GM19455 (cell line): ENCODE measurements around the gene FAM13B.
"Not testable (repeated sequence)": the region's sequence is repeated elsewhere in the genome, so short reads cannot be mapped to it uniquely, and the experiment has no call there.

Experiments
- ATAC-seq: cut with Tn5 transposase; IDR thresholded peaks from one replicate; pipeline ENCODE4 v1.9.1; 2021; ENCODE audit not compliant: unreplicated experiment

Gene FAM13B

DNA sequence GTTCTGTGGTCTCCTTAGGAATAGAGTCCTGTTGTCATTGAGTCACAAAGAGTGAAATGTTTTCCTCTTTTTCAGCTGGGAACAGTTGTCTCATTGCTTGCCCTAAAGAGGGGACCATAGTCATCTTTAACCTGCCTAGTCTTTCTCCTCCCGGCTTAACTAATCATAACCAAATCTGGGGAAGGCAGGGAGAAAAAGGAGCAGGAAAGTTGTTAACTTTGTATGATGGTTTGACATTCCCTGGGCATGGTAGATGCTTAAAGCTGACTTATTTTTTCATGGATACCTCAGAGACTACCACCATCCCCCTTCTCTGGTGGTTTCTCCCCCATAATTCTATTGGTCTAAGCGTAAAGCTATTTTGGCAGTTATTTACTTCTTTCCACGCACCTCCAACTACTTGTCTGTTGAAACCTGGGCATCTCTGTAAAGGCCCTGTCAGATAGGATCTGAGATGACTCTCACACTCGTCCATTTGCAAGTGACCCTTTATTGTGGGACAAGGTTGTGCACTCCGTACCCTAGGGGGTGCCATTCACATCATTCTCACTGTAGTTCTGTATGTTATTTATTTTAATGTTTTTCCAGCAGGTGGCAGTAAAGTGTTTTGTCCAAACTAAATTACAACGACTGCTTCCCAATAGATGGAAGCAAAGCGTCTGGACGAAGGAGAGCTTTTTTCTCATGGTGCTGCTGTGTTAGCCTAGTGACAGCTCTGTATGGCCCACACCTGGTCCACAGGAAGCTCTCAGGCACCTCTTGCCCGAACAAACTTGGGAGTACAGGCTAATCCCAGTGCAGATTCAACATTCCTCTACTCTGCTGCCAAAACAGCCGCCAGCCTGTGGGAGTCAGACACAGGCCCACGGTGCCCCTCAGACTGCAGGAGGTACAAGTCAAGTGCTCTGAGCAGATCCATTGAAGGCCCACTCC is 3.0 kb upstream of the FAM13B start:
- ATAC-seq, result peak; percentile 34

GRCh38 chr5:138033907-138034306 is 1.0 kb upstream of the FAM13B start:
- ATAC-seq, result no peak

- ATAC-seq, result peak; percentile 4
Observed at GRCh38 chr5:138033386-138033808, 518 bp upstream of the FAM13B start.

DNA sequence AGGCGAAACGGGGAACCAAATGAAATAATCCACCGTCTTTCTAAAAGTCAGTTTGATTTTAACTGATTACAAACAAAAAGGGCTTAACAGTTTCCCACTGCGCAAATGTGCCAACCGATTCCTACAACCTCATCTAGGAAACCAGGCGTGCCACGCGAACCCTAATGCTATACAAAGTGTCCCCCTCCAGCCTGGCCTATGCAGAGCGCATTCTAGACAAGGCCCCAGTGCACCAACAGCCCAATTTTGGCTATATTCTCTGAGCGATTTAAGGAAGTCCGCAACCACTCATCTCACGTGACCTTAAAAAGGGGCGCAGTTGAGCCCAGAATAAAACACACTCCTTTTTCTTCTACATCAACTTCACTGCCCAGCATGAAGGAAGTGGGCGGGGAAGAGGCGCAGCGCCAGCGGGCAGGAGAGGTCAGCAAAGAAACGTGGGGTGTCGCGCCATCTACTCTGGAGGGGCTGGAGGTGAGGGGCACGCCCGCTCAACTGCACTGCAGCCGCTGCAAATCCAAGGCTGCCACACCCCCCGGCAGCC is 779 bp downstream of the FAM13B start:
- peak; percentile 42 for ATAC-seq

DNA sequence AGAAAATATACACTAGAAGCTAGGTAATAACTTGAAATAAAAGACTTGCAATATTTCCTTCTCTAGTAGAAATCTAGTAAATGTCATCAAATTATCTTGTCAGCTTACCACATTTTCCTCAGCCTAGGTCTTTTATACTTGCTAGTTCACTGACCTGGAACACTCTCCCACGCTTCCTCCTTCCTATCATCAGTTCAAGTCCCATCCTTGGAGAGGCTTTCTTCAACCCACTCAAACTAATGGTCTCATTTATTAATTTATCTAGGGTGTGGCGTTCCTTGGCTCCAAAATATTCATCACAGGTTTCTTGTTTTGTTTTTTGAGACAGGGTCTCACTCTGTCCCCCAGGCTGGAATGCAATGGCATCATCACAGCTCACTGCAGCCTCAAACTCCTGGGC is 2.9 kb downstream of the FAM13B start:
- no peak for ATAC-seq

- no peak for ATAC-seq
Observed at GRCh38 chr5:138029501-138029900, 3.4 kb downstream of the FAM13B start.

- no peak for ATAC-seq
Observed at GRCh38 chr5:138028971-138029365, 3.9 kb downstream of the FAM13B start.

DNA sequence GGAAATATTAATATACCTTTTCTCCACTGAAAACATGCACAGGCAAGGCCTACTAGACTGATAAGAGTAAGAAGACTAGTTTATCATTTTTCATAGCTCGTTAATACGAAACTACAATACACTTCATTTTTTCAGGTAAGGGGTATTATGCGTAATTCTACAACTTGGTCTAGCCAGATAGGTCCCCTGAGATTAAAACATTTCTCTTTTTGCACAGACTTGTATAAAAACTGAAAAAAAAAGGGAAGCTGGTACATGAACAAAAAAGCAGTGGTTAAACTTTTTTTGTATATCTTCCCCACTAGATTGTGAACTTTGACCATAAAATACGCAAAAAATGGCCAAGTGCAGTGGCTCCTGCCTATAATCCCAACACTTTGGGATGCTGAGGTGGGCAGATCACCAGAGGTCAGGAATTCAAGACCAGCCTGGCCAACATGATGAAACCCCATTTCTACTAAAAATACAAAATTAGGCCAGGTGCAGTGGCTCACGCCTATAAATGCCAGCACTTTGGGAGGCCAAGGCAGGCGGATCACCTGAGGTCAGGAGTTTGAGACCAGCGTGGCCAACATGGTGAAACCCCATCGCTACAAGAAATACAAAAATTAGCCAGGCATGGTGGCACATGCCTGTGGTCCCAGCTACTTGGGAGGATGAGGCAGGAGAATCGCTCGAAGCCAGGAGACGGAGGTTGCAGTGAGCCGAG is 4.5 kb downstream of the FAM13B start:
- ATAC-seq, result not testable (repeated sequence)

- not testable (repeated sequence) for ATAC-seq
Observed at GRCh38 chr5:138026793-138027192, 6.1 kb downstream of the FAM13B start.

GRCh38 chr5:138025285-138025684 is 7.6 kb downstream of the FAM13B start:
- no peak for ATAC-seq

DNA sequence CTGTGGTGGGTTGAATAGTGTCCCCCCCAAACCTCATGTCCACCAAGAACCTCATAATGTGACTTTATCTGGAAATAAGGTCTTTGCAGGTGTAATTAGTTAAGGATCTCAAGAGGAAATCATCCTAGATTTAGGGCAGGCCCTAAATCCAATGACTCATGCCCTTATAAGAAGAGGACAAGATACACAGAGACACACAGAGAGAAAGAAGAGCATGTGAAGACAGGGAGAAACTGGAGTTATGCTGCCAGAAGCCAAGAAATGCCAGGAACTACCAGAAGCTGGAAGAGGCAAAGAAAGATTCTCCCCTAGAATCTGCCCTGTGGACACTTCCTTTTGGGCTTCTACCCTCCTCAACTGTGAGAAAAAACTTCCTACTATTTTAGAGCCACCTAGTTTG is 8.8 kb downstream of the FAM13B start:
- ATAC-seq, result no peak

- no peak for ATAC-seq
Observed at GRCh38 chr5:138022912-138023311, 10.0 kb downstream of the FAM13B start.

DNA sequence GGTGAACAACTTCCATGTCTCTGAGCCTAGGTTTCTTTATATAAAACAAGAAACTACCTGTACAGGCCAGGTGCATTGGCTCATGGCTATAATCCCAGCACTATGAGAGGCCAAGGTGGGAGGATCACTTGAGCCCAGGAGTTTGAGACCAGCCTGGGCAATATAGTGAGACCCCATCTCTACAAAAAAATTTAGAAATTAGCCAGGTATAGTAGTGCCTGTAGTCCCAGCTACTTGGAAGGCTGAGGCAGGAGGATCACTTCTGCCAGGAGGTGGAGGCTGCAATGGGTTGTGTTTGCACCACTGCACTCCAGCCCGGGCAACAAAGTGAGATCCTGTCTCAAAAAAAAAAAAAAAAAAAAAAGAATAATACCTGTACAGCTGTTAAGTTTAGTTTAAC is 11.1 kb downstream of the FAM13B start:
- no peak for ATAC-seq

- ATAC-seq, result no peak
Observed at GRCh38 chr5:138018849-138019248, 14.0 kb downstream of the FAM13B start.

DNA sequence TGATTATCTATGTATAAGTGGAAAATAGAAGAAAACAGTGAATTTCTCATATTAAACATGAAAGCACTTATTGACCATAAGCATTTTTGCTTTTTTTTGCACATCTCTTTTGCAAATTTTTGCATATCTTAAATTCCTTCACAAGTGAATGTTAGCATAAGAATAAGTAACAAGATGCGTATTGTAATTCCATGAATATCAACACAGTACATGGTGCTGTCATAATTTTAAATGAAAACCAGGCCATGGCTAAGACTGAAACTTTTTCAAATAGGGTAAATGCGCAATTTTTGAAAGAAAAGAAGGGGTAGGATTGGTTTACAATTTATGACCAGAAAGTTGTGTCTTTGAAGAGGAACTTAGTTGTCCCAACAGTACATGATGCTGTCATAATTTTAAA is 17.0 kb downstream of the FAM13B start:
- no peak for ATAC-seq

DNA sequence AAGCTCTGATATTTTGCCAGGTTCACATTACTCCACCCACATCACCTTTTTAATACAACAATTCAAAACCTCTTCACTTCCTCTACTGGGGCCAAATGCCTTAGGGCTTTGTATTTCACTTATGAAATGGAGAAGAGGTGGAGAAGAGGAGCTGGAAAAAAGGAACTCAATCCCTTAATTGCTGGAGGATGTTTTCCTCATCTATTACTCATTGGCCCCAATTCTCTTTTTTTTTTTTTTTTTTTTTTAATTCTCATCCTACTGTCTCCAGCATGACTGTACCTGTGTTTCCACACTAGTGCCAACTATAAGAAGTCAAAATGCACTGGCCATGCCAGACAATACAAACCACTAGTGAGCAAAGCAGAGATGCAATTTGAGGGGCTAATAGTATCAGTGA is 20.9 kb downstream of the FAM13B start:
- no peak for ATAC-seq

- no peak for ATAC-seq
Observed at GRCh38 chr5:138000102-138000723, 32.7 kb downstream of the FAM13B start.

DNA sequence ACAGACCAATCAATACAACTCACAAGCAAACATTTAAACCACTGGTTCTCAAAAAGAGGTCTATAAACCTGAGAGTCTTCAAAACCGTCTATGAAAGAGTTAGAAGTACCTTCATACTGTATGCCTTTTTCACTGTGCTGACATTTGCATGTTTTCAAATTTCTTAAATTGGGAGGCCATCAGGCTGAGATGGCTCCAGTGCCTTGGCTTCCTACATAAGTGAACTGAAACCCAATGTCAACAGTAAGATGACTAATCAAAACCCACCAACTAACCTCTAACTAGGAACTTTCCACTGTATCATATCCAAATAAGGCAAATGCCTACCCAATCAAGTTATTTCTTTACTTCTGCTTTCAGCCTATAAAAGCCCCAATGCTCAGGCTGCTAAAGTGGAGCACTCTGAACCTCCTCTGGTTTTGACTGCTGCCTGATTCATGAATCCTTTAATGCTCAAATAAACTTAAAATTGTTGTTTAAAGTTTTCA is 35.1 kb downstream of the FAM13B start:
- ATAC-seq, result peak; percentile 73

DNA sequence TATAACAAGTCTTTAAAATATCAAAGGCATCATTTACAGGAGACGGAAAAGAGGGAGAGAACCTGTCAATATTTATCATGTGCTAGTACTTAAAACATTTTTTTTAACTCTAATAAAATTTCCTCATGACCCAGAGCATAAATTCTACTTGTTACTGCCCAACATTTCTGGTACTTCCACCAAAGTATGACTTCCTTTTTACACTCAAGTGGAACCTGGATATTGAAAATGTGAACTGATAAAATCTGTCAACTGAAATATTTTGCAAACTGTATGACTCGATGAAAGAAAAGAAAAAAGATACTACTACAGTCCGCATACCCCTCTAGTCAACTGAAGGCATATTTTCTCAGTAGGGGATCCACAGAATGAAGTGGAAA is 37.1 kb downstream of the FAM13B start:
- ATAC-seq, result no peak

DNA sequence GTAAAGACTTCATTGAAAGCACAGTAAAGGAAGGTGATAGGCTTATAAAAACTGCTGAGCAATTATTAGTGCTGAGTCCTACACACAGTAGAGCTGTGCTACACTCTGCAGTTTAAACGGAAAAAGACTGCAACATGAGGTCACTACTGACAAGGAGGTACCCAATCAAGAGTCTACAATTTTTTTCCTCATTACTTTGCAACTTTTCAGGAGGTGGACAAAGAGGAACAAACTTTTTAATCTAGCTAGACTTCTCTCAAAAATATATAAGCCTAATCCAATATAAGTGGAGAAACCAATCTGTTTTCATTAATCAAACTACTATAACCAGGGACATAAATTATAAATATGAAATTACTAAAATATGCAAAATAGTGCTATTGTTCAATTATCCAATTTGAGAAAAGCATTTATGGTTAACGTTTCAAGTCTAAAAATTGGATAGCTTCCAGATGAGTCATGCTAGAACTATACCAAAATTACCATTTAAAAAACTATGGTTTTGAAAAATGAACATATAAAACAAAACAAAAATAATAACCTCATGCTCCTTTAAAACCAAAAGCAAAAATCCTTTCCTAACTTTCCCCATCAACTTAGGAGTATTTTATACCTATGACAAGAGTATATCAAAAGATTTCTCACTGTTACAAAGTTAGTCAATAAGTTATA is 37.7 kb downstream of the FAM13B start:
- ATAC-seq, result no peak

DNA sequence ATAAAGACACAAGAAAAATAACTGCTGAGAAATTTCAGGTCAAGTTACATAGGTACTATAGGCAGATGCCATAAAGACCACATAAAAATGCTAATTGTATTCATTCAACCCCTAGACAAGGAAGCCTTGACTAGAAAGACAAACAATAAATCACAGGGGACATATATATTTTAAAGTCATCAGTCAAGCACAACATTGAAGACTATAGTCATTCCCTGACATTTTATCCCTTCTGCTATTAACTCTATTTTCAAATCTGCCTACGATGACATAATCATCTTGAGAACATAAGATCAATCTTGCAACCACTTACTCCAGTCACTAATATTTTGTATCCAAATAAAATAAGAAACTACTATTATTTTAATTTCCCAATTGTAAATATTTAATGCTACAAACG is 38.3 kb downstream of the FAM13B start:
- no peak for ATAC-seq
